GM12891 (cell line): ENCODE measurements around the gene KIF3B.

Experiments
- POLR2A ChIP-seq: IDR thresholded peaks from 2 replicates; pipeline ENCODE4 v1.6.1; 2011; ENCODE audit warnings: low read depth, low read length, control low read depth
- POLR2AphosphoS5 ChIP-seq: IDR thresholded peaks from 2 replicates; pipeline ENCODE4 v1.6.1; 2011; ENCODE audit warnings: low read depth, low read length, control low read depth
- POU2F2 ChIP-seq: IDR thresholded peaks from 2 replicates; pipeline ENCODE4 v1.6.1; 2011; ENCODE audit warnings: low read depth, mild to moderate bottlenecking, control low read depth, low read length, moderate library complexity
- SPI1 ChIP-seq: IDR thresholded peaks from 2 replicates; pipeline ENCODE4 v1.6.1; 2011; ENCODE audit warnings: low read depth, low read length, control low read depth
- TAF1 ChIP-seq: IDR thresholded peaks from 2 replicates; pipeline ENCODE4 v1.6.1; 2011; ENCODE audit warnings: low read depth, low read length, control low read depth

DNA sequence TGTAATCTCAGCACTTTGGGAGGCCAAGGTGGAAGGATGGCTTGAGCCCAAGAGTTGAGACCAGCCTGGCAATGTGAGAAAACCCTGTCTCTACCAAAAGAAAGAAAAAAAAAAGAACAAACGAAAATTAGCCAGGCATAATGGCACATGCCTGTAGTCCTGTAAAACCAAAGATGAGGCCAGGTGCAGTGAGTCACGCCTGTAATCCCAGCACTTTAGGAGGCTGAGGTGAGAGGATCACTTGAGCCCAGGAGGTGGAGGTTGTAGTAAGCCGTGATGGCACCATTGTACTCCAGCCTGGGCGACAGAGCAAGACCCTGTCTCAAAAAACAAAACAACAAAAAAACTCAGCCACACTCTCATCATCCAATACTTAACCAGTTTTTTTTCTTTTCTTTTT is 32.5 kb upstream of the KIF3B start:
- TF ChIP-seq POLR2A: no peak
- TF ChIP-seq TAF1: no peak
- no peak for TF ChIP-seq SPI1
- no peak for TF ChIP-seq POLR2AphosphoS5
- no peak for TF ChIP-seq POU2F2
